Activated gamma-delta T cell treated with anti-CD3 and anti-CD28 coated beads, Interleukin-2, amount 50 U/mL, for 16 hours (primary cell): ENCODE results near the gene GPR37L1.
"Not testable (repeated sequence)": the region's sequence is repeated elsewhere in the genome, so short reads cannot be mapped to it uniquely, and the experiment has no call there.

Source experiments
- DNase-seq: peaks from one replicate; pipeline ENCODE4 v3.0.0-alpha.2; 2020; ENCODE audit warnings: low read depth

Gene GPR37L1

DNA sequence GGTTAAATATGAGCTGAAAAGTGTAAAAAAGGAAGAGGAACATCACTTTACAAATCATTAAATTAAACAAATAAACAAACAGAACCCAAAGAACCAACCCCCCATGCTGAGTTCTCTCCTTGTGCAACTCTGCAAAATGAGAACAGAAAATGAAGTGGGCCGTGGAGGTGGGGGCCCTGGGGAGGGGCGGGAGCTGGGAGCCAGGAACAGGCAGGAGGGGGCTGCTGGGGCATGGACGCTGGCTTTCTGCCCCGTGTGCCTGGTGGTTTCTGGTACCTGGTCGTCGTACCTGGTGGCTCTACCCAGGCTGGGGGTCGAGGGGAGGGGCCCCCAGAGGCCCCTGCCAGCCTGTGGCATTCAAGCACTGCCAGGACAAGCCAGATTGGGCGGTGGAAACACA is 10.8 kb downstream of the GPR37L1 start:
- no peak for DNase-seq

DNA sequence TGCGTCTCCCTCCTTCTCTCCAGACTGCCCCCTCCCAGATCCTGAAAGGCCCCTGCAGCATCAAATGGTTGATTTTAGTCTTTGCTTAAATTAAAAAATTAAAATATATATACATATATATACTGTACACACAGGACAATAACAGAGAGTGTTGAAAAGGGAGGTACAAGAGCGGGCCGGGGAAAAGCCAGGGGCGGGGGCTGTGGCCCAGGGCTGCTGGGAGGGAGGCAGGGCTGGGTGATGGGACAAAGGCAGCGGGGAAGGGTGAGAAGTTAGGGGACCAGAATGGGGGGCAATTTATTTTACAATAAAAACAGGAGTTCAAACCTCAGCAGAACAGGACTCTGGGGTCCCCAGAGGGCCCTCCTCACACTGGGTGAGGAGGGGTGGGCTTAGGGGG is 11.3 kb downstream of the GPR37L1 start:
- no peak for DNase-seq

DNA sequence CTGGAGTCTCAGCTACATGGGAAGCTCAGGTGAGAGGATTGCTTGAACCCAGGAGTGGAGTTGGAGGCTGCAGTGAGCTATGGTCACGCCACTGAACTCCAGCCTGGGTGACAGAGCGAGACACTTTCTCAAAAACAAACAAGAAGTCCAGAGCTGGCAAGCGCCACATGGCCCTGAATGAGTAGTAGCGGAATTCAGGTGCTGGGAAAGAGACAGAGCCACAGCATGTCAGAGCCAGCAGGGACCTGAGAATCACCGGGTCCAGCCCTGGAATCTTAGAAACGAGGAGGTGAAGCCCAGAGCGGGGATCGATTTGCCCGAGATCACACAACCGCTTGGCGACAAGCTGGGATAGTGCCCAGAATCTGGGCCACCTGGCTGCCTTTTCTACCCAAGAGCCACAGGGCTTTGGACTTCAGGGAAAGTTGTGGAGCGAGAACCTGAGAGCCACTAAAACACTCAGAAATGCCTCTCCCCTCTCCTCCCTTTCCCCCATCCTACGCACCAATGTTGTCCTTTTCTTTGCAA is 12.0 kb downstream of the GPR37L1 start:
- no peak for DNase-seq

DNA sequence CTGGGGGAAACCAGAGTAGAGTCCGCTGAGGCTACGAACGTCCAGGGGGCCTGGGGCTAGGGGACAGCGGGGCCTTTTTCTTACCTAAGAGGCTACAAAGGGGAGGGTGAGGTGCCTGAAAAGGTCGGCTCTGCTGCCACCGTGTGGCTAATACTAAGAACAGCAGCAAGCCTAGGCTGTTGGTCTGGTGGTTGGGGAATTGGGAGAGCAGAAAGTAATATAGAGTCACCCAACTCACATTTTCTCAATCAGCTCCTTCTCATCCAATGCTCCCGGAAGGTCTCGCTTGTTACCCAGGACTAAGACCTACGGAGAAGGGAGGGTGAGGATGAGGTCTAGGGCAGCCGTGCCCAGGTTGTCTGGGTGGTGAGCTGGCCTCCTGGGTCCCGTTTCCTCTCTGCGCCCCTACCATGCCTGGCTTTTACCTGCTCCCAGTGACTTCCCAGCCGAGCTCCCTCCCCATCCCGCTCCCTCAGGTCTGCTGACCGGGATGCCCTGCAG is 12.6 kb downstream of the GPR37L1 start:
- no peak for DNase-seq

DNA sequence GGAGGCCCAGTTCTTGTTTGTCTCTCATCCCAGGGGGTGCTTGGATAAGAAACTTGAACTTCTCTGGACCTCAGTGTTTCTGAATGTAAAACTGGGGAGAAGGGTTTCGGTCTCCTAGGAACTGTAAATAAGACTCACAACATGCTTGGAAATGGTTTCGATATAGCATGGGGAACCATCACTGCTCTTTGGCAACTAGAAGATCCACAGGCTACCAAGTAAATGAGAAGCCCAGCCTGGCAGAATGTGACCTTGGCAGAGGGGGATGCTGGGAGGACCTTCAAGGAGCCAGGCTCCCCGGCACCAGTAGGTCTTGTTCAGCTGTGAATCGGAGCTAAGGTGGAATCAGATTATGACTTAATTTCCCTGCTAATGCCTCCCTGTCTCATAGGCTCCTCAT is 18.1 kb downstream of the GPR37L1 start:
- DNase-seq: no peak

DNA sequence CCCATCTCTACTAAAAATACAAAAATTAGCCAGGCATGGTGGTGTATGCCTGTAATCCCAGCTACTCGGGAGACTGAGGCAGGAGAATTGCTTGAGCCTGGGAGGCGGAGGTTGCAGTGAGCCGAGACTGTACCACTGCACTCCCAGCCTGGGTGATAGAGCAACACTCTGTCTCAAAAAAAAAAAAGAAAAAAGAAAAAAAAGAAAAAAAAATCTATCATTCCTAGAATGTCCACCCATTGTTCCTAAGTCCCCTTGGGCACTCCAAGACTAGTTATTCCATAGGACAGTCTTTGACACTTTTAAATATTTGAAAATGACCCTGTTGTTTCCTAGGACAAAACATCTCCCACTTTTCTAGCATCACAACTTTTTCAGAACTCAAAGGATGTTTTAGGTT is 18.8 kb downstream of the GPR37L1 start:
- not testable (repeated sequence) for DNase-seq

DNA sequence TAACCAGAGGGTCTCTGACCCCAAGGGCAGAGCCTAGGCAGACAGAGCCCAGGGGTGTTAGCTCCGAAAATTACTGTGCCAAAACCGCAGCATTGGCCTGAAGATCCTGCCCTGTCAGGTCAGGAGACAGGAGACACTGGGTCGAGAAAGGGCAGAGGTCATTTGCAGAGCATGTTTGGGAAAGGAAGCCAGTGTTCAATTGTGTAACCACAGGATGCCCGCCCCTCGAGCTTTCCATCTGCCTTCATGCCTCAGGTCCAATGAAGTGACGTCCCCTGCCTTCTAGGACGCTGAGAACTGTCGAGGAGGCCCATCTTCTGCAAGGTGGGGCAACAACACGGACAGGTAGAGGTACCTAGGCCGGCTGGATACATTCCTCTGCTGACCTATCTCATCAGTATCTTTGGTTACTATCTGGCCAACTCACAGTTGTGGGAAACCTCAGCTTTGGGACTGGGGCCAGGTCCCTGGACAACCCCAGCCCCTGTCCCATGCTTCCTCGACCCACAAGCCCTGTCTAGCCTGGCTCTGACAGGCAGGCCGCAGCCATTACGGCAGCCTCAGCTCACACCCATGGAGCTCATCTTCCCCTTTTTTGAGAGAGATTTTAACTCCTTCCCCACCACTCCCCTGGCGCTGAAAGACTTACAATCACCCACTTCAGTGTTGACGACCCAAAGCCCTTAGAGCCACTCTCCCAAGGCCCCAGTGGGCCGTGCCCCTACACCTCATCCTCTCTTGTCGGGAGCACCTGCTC is 20.5 kb downstream of the GPR37L1 start:
- DNase-seq: no peak

DNA sequence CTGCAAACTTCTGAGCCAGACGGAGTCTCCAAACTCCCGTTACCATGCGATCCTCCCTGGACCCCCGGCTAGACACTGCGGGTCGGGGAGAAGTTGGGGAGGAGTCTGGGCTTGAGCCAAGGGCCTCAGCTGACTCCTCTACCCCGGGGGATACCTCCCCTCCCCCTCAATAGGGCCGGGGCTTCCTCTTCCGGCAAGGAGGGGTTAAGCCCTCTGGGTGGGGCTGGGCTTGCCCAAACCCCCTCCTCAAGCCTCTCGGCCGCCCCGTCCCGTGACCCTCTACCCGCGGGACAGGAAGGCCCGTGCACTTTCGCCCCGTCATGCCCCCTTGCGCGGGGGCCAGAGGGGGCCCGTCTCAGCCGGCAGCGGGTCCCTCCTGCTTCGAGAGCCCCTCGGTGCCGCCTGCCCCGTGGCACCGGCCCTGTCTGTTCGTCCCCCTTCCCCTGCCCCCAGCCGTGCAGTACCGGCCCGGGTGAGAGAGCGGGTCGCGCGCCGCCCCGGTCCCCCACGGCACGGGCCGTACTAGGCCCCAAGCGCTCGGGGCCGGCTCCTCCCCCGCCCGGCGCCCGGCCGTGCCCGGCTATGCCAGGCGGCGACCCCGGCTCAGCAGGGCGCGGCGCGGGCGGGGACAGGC is 21.2 kb downstream of the GPR37L1 start:
- no peak for DNase-seq

DNA sequence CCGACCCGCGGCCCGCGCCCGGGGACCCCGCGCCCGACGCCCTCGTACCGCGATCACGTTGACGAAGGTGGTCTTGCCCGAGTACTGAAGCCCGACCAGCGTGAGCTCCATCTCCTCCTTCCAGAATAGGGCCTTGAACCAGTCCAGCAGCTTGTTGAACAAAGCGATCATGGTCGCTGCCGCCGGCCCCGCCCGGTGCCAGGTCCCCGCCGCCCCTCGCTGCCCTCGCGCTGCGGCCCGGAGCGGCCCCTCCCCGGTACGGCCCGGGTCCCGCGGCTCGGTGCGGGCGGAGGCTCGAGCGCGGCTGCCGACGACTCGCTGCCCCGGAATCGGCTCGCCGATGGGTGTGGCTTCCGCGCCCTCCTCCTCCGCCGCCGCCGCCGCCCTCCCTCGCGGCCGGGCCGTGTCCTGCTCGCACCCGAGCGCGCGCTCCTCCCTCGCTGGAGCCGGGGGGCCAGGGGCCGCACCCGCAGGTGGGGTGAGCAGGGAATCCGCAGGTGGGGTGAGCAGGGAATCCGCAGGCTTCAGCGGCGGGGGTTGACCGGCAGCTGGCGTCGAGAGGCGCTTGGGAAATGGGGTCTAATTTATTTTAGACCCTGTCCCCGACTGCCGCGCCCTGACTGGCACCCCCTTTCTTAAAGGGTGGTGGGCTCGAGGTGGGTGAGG is 21.8 kb downstream of the GPR37L1 start, which contains the start of gene ARL8A:
ARL8A (minus strand) TSS at position 336 of the 666 bp plus-strand sequence; CDS start at position 171, 165 bp downstream.
- peak; percentile 45 for DNase-seq

DNA sequence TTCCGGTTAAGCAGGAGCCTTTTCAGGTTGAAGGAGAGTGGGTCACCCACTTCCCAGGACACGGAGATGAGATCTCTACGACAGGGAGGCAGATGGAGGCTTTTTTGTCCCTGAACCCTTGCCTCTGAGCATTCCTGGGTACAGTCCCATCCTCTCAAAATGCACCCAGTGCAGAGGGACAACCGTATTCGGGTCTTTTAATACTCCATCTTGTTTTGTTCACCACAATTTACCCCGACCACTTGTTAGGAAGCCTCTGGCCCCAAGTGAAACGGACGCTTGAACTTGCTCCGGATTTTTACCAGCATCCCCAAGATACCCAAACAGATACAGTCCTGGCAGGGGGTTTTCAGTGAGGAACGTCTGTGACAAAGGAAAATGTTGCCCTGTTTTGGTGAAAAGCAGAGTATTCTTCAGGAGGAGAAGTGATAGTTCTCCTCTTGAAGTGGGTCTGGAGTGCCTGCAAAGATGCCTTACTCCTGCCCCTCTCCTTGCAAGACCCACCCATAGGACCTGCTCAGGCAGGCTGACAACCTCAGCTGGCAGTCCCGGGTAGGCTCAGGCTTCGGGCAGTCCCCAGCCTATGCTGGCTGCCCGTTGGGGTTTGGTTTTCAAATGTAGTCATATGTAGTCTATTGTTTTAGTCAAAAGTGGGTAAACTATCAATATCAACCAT is 22.5 kb downstream of the GPR37L1 start:
- no peak for DNase-seq

DNA sequence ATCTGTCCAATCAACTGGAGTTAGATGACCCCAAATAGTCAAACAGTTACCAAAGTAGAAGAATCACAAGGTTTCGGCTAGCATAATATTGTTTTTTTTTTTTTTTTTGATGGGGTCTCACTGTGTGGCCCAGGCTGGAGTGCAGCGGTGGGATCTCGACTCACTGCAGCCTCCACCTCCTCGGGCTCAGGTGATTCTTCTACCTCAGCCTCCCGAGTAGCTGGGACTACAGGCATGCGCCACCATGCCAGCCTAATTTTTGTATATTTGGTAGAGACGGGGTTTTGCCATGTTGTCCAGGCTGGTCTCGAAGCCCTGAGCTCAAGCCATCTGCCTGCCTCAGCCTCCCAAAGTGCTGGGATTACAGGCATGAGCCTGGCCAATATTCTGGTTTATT is 23.0 kb downstream of the GPR37L1 start:
- not testable (repeated sequence) for DNase-seq

DNA sequence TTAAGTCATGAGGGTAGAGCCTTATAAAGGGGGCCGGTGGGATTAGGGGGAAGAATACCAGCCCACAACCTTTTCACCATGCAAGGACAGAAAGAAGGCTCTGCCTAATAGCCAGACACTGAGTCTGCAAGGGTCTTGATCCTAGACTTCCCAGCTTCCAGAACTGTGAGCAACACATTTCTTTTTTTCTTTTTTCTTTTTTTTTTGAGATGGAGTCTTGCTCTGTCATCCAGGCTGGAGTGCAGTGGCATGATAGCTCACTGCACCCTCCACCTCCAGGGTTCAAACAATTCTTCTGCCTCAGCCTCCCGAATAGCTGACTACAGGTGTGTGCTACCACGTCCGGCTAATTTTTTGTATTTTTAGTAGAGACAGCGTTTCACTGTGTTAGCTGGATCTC is 23.6 kb downstream of the GPR37L1 start:
- DNase-seq: no peak

DNA sequence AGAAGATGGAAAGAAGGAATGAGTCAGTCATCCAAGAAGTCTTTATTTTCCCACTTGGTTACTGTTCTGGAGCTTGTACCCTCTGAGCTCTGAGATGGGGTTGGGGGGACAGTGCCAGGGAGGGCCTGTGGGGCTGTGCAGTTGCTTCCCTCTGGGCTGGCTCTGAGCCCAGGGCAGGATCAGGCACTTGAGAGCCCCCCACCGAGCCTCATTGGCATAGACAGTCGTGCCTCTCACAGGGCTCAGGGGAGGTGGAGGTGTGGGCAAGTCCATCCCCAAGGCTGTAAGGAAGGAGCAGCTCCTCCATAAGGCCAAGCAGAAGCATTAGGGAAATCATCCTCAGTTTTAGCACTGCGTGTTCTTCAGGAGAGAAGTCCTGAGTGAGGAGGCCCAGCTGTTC is 24.3 kb downstream of the GPR37L1 start:
- DNase-seq: no peak

DNA sequence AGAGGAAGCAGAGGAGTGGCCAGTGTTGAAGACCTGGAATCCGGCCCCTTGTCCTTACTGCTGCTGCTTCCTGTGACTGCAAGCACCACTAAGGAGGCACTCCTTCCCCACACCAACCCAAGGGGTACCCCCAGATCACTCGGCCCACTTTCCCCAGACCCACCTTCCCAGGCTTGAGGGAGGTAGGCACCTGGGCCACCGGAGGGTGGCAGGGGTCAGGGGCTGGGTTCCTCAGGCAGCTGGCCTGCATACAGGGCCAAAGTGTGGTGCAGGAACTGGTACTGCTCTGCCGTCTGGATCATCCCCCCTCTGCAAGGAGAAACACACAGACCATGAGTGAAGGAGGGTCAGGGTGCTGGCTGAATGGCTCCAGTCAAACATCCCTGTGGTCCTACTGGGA is 25.7 kb downstream of the GPR37L1 start:
- DNase-seq: no peak

DNA sequence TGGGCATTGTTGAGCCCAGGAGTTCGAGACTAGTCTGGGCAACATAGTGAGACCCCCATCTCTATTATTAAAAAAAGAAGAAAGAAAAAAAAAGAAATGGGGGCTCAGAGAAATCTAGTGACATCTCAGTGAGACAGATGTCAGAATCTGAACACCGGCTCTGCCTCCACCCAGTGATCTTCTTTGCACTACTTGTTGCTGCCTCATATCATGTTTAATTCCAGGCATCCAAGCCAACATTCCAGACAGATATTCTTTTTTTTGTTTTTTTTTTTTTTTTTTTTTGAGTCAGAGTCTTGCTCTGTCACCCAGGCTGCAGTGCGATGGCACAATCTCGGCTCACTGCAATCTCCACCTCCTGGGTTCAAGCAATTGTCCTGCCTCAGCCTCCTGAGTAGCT is 26.8 kb downstream of the GPR37L1 start:
- no peak for DNase-seq

DNA sequence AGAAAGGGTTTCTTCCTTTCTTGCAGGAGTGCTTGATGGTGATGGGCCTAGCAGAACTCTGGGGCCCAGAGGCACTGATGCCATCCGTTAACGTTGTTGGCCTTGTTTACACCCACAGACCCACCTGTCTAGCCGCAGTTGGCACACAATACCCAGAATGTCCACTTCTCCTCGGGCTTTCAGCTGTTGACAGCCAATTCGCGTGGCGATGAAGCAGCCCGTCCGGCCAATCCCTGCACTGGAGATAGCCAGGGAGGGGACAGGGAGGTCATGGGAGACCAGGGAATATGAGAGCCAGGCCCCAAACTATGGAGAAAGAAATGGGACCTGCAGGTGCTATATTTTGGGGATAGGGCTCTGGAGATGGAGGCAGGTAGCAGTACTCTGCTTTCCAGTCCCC is 27.5 kb downstream of the GPR37L1 start:
- no peak for DNase-seq

DNA sequence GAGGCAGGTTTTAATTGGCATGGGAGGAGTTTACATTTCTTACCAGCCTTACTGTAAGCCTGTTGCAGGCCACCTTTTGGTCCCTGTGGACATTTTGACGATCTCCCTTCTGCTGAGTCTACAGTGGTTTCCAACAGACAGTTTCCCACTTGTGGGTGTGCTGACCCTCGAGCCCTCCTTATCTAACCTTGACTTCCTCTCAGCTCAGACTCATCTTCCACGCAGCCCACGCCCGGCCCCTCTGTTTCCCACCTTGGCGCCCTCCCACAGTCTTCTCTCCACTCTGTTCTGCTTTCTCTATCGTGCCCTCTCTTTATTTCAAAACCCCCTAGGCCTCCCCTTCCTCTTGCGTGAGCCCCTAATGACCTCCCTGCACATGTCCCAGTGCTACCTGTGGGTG is 27.9 kb downstream of the GPR37L1 start:
- no peak for DNase-seq

DNA sequence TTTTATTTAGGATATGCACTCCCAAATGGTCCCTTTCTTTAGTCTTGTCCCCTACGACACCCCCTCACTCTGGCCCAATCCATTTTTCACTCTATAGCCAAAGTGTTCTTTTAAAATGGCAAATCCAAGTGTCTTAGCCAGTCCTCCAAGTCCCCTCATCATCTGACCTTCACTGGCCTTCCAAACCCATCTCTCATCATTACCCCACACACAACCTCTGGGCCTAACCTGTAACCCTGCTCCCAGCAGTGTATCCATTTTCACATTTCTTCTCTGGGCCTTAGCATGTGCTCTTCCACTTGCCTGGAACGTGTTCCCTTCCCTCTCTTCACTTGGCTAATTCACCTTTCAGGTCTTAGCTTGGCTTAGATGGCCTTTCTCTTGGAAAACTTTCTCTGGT is 28.3 kb downstream of the GPR37L1 start:
- DNase-seq: no peak

DNA sequence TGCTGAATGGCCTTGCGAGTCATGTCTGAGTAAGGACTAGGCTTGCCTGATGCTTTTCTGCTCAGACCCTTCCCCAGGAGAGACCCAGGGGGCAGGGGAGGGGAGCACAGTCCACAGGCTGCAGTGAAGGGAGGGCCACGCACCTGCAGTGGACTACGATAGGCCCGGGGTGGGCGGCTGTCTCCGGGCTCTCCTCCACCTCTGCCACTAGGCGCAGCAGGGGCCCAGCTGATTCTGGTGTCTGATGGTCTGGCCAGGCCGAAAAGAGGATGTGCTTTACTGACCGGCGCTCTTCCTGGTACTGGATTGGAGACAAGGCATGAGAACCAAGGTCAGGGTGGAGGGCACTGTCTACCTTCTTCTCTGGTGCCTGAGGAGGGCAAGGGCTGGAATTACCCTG is 29.7 kb downstream of the GPR37L1 start:
- DNase-seq: no peak

DNA sequence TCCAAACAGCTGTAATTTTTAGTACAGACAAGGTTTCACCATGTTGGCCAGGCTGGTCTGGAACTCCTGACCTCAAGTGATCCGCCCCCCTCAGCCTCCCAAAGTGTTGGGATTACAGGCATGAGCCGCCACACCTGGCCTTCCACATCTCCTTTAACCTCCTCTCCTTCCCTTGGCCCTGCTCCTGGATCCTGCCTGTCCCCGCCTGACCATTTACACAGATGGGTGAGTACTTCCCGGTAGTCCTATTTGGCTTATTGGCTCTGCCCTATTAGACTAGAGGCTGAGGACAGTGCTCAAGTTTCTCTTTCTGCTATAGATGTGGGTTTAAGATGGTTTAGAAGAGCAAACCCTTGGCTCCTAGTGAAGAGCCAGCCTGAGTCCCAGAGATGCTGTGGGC is 30.6 kb downstream of the GPR37L1 start:
- DNase-seq: no peak

DNA sequence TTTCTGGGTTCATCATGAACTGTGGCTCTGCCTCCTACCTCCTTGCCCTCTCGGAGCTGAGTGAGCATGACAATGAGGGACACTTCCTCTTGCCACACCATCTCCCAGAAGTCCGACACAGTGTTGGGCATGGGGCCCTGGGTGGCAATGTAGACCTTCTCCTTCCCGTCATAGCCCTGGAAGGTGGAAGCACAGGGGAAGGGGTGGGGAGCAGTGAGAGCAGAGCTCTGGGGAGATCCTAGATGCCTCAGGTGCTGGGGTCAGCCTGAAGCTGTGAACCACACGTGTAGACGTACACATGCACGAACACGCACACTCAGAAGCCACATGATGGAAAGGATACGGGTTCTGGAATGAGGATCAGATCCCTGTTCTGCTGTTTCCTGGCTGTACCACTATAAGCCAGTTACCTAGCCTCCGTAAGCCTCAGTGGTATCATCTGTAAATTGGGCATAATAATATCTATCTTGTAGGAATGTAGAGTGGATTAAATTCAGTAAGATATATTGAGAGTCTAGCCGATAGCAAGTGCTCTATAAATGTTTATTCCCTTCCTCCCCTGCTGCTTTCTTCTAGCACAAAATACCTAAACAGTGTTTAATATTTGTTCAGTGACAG is 31.5 kb downstream of the GPR37L1 start:
- DNase-seq: no peak
